Measurements from ENCODE around the gene CFP.
A peak's percentile ranks its signal among the peaks of the same experiment; 100 is the strongest.

Gene CFP

GRCh38 chrX:47573341-47574075 lies 56.2 kb downstream of the CFP start:
- DNase-seq: peak in 1 of 2 experiments; percentile 19

Measured in activated T-cell treated with anti-CD3 and anti-CD28 coated beads, Interleukin-2, amount 50 U/mL, for 48 hours (primary cell).